Kidney capillary endothelial cell (primary cell): ENCODE results near the gene SH3PXD2B.

Experiments
- DNase-seq: peaks from one replicate; pipeline ENCODE4 v3.0.0-alpha.2; 2018; ENCODE audit warnings: low spot score

Gene SH3PXD2B

DNA sequence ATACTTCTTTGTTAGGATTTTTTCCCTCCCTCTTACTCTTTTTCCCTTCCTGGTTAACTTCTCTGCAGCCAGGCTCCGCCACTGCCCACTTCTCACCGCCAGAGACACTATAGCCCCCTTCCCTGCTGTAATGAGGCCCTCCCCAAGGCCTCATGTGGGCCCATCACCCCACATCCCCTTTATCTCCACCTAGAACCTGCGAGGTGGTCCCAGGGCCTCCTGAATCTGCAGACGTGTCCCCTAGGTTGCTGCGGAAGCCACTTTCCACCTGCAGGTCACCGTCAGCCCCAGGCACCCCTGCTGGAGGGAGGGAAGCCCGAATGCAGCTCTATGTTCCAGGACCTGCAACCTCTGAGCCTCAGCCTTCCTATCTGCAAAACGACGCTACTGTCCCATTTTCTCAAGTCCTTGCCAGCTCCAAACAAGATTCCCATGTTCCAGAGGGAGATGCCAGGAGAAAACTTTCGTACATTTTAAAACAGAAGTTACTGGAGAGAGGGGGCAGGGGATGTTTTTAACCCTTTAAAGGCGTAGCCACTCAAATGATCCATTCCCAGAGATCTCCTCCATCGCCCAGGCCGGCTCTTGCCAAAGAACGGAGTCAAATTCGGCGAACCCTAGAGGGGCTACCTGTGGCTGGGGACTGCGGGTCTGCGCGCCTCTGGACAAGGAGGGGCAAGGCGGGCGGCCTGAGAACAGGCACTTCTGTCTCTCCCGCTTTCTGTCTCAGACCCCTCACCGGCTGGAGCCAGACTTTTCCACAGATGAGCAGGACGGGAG lies 929 bp downstream of the SH3PXD2B start:
- peak; percentile 68 for DNase-seq

DNA sequence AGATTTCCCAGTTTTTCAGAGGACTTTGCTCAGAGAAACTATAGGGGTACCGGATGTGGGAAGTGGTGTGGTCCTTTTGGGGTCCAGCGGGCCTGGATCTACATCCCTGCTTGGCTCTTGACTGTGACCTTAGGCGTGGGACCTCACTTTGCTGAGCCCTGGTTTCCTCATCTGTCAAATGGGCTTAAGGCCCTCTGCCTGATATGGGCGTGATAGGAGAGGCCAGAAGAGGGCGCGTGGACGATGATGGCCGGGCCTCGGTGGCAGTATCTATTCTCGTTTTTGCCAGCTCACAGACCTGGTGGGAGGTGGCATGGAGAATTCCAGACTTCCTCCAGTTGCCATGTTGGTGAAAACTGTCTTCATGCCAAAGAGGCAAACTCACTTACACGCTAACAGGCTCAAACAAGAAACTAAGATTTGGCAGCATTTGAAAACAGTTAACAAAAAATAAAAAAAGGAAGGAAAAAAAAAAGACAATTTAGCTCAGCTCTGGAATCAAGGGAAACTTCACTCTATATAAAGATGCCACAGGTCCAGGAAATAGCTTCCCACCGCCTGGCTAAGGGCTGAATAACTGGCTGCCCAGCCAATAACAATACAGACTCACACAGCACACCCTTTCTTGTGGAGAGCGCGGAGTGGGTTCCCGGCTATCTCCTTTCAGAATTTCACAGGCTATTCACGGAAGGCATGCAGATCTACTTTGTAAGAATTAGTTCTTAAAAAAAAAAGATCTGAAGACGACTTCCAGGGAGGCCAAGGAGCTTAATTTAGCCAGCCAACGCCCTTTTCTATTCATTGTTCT lies 1.7 kb downstream of the SH3PXD2B start:
- DNase-seq, result peak; percentile 75

DNA sequence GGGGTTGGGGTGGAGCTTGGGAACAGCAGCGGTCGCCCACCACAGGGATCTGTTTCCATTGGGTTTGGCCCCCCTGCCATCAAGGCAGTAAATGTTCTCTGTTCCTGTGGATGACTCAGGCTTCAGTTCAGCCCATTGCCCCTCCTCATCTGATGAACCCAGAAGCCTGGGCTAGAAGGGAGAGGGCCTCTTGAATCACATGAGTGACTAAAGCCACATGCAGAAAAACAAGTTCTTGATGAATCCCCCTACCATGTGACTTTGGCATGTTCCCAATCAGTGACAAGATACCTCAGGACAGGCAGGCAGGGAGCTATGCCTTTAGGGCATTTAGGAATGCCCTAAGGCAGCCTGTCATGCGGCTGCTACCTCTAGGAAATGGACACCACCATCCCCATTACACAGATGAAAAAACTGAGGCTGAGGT lies 2.5 kb downstream of the SH3PXD2B start:
- DNase-seq, result peak; percentile 63

DNA sequence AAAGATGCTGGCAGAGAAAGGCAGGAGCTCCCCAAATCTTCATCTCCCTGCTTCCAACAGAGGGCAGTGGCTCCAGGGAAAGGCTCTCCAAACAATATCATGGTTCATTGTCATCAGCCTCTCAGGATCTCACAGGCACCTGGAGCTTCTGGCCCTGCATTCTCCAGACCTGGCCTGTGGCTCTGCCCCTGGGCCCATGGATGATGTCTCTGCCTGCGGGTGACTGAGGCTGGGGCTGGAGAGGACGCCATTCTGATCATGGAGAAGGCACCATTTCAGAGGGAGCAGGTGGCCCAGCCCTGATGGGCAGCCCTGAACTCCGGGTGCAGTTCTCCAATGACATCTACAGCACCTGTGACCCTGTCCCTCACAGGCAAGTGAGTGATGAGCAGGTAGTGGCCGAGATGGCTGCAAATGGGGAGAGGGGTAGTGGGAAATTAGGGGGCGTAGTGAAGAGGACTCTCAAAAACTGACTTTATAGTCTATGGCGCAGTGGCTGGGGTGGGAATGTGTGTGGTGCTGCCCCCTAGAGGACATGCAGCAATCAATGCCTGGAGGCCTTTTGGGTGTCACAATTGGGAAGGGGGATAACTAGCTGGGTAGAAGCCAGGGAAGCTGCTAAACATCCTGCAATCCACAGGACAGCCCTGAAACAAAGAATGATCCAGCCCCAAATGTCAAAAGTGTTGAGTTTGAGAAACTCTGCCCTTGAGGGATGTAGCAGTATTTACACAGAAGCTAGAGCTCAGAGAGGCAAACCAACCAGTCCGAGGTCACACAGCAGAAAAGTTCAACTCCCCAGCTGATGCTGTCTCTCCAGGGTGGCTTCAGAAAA lies 3.2 kb downstream of the SH3PXD2B start:
- peak; percentile 38 for DNase-seq

DNA sequence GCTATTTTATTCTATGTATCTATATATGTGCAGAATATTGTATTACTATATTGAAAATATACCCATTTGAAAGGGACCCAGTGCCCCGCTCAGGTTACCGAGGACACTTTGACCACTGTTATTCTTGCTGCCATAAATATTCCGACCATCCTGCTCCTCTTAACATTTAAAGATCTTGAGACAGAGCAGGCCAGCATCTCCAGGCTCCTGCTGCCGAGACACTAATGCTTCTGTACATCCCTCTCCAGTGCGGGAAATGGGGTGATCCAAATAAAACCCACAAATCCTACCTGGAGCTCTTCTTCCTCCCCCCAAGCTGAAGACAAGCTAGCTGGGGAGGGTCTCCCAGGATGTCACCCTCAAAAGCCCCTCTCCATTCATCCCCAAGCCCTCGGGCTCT lies 3.9 kb downstream of the SH3PXD2B start:
- DNase-seq, result no peak

DNA sequence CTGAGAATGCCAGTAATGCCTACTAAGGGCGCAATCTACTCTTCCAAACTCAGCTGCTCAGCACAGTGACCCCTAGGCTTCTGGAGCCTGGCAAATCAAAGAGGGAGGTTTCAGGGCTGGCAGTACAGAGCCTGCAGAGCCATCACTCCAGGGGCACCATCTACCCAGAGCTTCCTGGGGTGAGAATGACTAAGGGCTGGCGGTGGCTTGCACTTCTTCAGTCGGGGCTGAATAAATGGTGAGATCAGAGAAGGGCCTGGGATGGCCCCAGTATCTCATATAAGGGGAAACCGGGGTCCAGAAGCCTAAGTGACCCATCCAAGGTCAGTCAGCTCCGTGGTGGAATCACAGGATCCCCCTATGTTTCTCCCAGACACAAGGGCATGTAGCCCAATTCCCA lies 5.3 kb downstream of the SH3PXD2B start:
- no peak for DNase-seq

DNA sequence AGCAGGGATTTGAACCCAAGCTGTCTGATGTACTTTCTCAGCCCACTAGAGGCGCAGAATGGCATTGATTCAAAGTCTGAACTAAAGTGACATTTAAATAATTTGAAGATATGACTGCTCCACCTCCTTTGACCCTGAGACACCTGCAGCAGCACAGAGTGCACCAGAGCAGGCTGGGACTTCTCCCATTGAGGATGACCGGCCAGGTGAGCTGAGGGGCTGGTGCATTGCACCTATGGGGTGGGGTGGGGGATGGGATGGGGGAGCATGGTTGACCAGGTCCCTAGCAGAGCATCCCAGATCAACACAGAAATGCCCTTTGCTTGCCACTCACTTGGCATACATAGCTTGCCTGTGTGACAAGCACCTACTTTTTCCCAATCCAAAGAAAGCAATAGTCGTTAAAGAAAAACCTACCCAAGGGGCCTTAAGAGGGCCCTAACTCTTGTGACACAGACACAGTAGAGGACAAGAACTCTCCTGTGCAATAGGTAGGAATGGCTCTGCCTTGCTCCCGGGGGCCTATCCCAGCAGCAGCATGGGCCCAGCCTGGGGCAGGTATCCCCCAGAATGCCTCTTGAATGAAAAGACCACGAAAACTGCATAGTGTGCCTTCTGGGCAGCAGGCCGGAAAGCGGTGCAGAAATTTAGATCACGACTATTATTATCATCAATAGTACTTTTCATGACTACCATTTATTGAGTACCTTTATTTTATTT lies 6.5 kb downstream of the SH3PXD2B start:
- DNase-seq, result no peak

DNA sequence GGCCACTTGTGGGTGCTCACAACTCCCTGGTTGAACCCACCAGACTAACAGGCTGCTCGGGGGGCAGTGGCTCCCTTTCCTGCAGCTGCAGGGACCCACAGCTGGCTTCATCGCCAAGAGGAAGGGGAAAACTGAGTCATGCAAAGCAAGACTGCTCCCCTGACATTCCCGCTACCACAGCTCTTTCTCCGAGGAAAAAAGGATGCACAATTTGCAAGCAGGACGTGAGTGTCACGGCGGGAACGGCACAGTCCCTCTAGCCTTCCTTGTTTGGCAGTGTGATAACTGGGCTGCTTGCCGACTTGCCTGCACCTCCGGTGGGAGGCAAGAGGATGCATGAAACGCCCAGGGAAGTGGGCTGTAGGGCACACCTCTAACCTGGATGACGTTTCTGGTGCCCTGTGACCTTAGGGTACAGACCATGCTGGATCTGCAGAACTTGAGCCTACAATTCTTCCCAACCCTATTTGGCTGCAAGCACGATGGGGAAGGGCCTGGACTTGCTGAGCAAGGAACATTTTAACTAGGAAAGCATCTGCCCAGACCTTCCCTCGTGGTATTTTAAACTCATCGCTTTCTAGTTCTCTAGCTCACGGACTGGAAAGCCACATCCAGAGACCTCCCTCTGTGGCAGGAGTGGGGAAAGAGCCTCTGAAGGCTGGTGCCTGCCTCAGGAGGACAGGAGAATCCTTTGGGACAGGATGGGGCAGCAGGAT lies 7.8 kb downstream of the SH3PXD2B start:
- peak; percentile 83 for DNase-seq

DNA sequence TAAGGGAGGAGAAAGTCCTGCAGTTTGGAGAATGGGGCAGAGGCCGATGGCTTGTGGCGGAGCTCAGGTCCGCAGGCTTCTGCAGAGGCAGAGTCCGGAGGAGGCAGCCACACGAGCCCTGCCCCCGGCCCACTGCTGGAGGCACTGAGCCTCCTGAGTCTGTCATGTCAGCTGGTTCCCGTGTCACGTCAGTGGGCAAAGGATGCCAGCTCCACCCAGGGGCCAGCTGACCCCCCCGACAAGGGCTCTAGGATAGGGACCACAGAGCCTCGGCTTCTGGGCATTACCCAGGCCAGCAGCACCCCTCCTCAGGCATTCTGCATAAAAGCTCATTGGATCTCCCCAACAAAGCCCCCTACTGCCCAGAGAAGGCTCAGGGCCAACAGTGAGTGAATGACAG lies 8.5 kb downstream of the SH3PXD2B start:
- no peak for DNase-seq

DNA sequence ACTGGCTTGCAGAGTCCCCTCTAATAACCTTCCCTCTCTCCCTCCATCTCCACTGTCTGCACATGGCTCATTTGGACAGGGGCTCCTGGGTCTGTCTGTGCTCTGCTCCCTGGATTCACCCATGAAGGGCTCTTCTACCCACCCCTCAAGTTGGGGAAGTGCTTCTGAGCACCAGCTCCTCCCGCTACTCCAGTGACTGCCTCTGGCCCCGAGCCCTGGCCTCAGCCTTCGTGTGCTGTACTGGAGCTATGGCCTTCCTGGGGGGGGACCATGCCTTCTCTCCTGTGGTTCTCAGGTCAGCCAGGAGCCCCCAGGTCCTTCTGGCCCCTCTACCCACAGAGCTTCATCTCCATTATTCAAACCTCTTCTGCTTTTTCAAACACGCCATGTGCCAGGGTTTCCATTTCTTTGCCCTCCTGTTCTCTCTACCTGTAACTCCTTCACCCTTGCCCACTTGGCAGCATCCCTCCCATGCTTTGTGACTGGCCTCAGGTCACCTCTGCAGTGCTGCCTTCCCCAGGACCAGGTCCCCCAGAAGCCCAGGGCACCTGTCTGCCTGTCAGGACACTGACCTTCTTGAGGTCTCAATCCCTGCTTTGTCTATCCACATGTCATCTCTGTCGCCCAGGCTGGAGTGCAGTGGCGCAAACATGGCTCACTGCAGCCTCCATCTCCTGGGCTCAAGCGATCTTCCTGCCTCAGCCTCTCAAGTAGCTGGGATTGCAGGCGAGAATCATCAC lies 9.5 kb downstream of the SH3PXD2B start:
- DNase-seq, result no peak

DNA sequence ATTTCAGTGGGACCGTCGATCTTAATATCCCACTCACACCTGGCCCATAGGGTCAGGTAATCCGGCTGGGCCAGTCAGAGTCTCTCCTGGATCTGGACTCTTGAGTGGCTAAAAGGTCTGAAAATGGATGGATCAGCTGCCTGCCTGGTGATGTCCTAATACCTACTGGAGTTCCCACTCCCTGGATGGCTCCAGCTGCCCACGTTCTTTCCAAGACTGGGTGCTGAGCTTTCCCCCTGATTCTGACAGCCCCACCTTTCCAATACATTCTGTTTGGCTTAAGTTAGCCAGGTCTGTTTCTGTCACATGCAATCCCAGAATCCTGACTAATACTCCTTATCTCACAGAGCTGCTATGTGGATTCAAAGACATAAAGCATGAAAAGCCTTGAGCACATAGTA lies 10.2 kb downstream of the SH3PXD2B start:
- DNase-seq, result peak; percentile 10

DNA sequence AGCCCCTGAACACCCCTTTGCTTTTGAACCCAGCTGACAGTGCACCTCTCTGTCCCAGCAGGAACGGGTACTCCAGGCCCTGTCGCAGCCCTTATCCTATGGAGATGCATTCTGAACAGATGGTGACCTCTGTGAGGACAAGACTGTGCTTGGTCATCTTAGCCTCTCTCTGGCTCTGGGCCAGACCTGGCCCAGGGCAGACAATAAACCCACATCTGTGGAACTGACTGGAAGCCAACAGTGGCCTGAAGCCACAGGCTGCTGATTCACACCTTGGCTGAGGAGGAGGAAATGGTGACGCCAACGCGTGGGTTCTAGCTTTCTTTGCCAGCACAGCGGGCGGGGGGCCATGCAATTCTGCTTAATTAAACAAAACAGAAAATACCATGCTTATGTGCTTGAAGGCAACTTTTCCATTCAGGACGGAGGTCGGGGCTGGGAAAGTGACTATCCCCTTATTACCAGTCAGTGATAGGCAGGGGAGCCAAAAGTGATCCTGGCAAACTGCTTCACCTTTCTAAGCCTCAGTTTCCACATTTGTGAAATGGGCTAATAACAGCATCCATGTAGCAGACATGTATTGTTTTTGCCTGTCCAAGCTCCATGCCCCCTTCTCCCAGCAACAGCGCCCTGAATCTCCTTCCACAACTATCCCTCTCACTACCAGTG lies 10.8 kb downstream of the SH3PXD2B start:
- peak; percentile 99 for DNase-seq

DNA sequence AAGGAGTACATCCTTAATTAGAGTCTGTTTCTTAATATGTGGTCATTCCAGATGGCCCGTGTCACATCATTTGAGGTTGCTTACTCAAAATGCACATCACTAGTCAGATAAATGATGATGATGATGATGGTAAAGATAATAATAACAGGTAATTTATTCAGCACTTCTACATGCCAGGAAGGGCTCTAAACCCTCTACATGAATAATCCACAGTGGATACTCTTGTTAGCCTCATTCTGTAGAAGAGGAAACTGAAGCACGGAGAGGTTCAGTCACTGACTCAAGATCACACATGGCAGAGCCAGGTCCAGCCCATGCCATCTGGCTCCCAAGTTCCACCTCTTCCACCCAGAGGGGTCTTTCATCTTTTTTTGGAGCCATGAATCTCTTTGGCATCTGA lies 11.7 kb downstream of the SH3PXD2B start:
- DNase-seq, result no peak

DNA sequence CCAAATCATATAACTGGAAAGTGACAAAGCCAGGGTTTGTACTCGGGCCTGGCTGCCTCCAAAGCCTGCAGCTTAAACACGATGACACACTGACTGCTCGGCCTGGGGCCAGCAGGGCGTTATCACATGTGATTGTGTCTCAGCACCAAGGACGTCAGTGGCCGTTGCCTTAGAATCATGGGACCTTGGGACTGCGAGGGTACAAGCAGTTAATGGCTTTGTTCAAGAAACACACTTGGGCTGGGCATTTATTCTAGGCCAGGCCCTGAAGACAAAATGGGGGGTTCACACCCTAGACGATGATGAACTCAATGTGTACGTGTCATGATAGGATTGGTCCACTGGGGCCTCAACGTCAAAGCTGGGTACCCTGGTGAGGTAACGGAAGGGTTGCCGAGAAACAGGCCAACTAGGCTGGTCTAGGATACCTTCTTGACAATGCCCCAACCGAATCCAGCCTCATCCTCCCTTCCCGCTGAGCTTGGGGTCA lies 13.0 kb downstream of the SH3PXD2B start:
- DNase-seq, result no peak

DNA sequence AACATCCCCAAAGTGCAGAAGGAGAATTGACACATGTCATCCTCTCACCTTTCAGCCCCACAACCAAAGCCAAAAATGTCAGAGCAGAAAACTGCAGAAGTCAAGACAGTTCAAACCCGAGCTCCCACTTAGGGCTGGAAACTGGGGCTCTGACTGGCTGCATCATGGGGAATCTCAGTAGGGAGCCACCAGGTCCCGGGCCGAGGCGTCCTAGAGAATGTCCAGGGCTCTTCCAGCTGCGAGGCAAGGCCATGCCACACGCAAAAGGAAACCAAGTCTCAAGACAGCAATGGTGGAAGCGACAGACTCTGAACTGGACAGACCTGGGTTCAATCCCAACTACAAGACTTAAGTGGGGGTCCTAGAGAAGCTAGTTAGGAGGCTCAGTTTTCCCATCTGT lies 13.8 kb downstream of the SH3PXD2B start:
- DNase-seq, result no peak

DNA sequence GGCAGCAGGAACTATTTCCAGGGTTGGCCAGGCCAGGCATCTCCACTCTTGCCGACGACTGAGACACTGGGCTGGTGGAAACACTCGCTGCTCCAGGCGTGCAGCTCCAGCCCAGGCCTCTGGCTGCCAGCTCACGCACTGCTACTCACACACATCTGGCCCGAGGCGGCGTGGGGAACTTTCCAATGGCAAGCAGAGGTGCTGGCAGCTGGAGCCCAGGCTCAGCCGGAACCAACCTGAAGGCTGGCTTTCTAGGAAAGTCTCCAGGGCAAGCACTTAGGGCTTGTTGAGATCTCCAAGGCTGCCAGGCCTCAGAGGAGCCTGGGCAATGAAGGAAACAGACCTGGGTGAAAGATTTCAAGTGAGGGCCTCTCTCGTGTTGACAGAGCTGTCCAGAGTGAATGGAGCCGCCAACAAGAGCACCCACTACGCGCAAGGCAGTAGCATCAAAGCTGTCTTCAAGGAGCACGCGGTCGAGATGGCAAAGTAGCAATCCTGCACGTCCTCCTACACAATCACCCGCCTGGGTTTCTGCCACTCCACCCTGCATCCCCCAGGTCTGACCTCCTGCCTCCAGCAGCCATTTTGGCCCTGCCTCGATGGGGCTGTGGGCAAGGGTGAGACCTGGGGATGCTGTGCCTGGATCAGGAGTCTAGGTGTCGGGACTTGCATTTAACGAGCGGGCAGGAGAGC lies 14.4 kb downstream of the SH3PXD2B start:
- no peak for DNase-seq

DNA sequence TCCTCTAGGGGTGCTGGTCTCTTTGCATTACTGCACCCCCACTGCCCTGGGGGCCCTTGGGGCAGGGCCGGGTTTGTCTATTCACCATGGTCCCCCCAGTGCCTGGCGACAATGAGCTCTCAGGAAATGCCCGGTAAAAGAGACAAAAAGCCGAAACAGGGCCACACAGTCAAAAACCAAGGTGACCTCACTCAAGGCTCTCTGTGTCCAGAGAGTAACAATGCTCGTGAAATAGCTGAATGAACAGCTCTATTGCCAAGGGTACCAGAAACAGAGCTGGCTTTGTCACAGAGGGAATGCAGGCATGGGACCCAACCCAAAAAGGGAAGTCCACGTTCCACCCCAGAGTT lies 16.0 kb downstream of the SH3PXD2B start:
- DNase-seq, result no peak

DNA sequence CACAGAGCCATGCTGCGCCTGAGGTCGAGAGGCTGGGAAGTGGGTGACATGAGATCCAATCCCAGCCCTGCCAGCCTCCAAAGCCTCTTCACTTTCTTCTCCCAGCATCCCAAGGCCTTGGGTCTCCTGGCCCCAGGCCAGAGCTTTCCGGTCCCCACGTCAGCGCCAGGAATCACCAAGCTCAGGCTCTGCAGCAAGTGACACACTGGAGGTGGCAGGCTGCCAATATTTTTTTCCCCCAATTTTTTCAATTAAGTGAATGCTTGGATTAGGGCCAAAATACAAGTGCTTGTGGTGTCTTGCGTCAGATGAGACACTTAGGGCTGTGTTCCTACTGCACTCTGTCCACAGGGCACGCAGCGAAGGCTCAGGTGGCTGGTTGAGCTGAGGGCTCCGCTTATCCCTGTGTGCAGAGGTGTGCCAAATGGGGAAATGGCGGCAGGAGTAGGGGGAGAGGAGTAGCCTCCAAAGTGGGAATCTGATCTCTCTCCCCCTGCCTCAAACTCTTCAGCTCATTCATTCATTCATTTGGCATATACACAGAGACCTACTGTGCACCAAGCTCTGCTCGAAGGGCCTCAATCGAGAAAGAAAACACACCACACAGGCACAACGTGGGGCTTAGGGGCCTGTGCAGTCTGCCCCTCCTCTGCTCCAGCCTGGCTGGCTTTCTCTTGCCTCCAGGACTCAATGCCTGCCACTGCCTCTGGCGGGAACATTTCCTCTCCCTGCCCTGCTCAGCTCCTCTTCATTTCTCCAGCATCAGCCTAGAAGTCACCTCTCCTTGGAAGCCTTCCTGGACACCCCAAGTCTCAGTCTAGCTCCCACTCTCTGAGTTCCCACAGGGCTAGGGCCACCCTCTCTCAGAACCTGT lies 16.6 kb downstream of the SH3PXD2B start:
- peak; percentile 100 for DNase-seq
